HCT116 (cell line): ENCODE data around the gene ODF2L. TPM values are rescaled to one million over a fixed set of nuclear protein-coding genes. Genes with fewer than 3 reads are reported as not detected.

ENCODE experiments used
- ATAC-seq: fragments of 200-7000 bp; cut with Tn5 transposase; 2 replicates; pipeline ENCODE4 v1.9.1; 2020; ENCODE audit warnings: mild to moderate bottlenecking, moderate library complexity
- BruUV-seq: library from RNA; stranded (reverse); fragments of 400-500 nt; replicated peaks from 2 replicates; lab custom pipeline; 2021; lab: Mats Ljungman, UMichigan
- CTCF ChIA-PET: fragments of 300-600 bp; sonication (Branson Sonifier 250); formaldehyde crosslinking; loops from one replicate; lab custom pipeline; 2021; ENCODE audit warnings: antibody characterized with exemption; lab: Charles Lee
- POLR2A ChIA-PET: fragments of 300-600, 350-600 bp; sonication (Branson Sonifier 250); formaldehyde crosslinking; loops from one replicate; lab custom pipeline; 2021; ENCODE audit warnings: antibody characterized with exemption; lab: Charles Lee
- RAD21 ChIA-PET, 2 experiments: fragments of 300-600 bp; sonication (Branson Sonifier 250); formaldehyde crosslinking; loops; one replicate each; lab custom pipeline; 2023; ENCODE audit warnings: low total read pairs in 2 of 2; ENCODE audit not compliant: uncharacterized antibody in 2 of 2, unreplicated experiment in 2 of 2, low non-redundant PET in 1 of 2; lab: Charles Lee
- DNase-seq: peaks from one replicate; pipeline ENCODE4 v3.0.0-alpha.2; 2010; ENCODE audit warnings: low read depth, low spot score
- H2AFZ ChIP-seq: fragments of 200-600 bp; shearing (Covaris generic), sonication (generic); 2 replicates; pipeline ENCODE4 v1.6.1; 2017; ENCODE audit warnings: low read depth, mixed run types, mixed read lengths, antibody characterized with exemption, low read length; ENCODE audit not compliant: poor library complexity, severe bottlenecking
- H3K27ac ChIP-seq: 2 replicates; pipeline ENCODE4 v1.5.1; 2012; ENCODE audit warnings: low read depth, low read length
- H3K27me3 ChIP-seq: fragments of 200-600 bp; sonication (generic); 2 replicates; pipeline ENCODE4 v1.6.1; 2016; ENCODE audit warnings: mixed run types, low read length, mixed read lengths; ENCODE audit not compliant: insufficient read depth
- H3K36me3 ChIP-seq, 2 experiments: fragments of 200-500 bp in 1 of 2; fragments of 200-600 bp in 1 of 2; sonication (Bioruptor generic) in 1 of 2; sonication (generic) in 1 of 2; 2 replicates each; pipeline versions ENCODE4 v1.5.1 to v1.6.1; 2014 to 2016; ENCODE audit warnings: low read length in 2 of 2, inconsistent platforms in 1 of 2, mixed read lengths in 1 of 2, mixed run types in 1 of 2; ENCODE audit not compliant: insufficient read depth in 2 of 2, control insufficient read depth in 1 of 2
- H3K4me1 ChIP-seq, 2 experiments: fragments of 200-600 bp in 1 of 2; sonication (generic) in 1 of 2; 2 replicates each; pipeline versions ENCODE4 v1.5.1 to v1.6.1; 2012 to 2017; ENCODE audit warnings: low read length in 2 of 2, inconsistent platforms in 1 of 2, mild to moderate bottlenecking in 1 of 2, mixed read lengths in 1 of 2, mixed run types in 1 of 2, moderate library complexity in 1 of 2; ENCODE audit not compliant: insufficient read depth in 2 of 2, control insufficient read depth in 1 of 2
- H3K4me2 ChIP-seq: fragments of 200-600 bp; sonication (generic); 2 replicates; pipeline ENCODE4 v1.6.1; 2017; ENCODE audit warnings: mixed run types, low read length, mixed read lengths
- H3K4me3 ChIP-seq, 2 experiments: fragments of 200-600 bp in 1 of 2; sonication (generic) in 1 of 2; replicated peaks in 1 of 2; 2 replicates each; pipeline ENCODE4 v1.5.1; 2011 to 2016; ENCODE audit warnings: low read length in 2 of 2, control low read depth in 1 of 2, low read depth in 1 of 2, mild to moderate bottlenecking in 1 of 2, mixed read lengths in 1 of 2, mixed run types in 1 of 2
- H3K79me2 ChIP-seq: fragments of 200-600 bp; sonication (generic); 2 replicates; pipeline ENCODE4 v1.6.1; 2017; ENCODE audit warnings: mild to moderate bottlenecking, mixed run types, low read length, moderate library complexity, mixed read lengths; ENCODE audit not compliant: insufficient read depth
- H3K9ac ChIP-seq: fragments of 200-600 bp; sonication (generic); 2 replicates; pipeline ENCODE4 v1.6.1; 2016; ENCODE audit warnings: low read length, mixed read lengths
- H3K9me2 ChIP-seq: fragments of 200-600 bp; sonication (generic), shearing (Covaris generic); 2 replicates; pipeline ENCODE4 v1.6.1; 2017; ENCODE audit warnings: mixed run types, mild to moderate bottlenecking, moderate library complexity; ENCODE audit not compliant: insufficient read depth
- H3K9me3 ChIP-seq, 2 experiments: fragments of 200-500 bp in 1 of 2; fragments of 200-600 bp in 1 of 2; sonication (Bioruptor generic) in 1 of 2; sonication (generic) in 1 of 2; 2 replicates each; pipeline ENCODE4 v1.6.1; 2014 to 2017; ENCODE audit warnings: low read length in 2 of 2, mixed read lengths in 2 of 2, inconsistent platforms in 1 of 2, low read depth in 1 of 2, mild to moderate bottlenecking in 1 of 2, mixed run types in 1 of 2, moderate library complexity in 1 of 2; ENCODE audit not compliant: control insufficient read depth in 1 of 2, insufficient read depth in 1 of 2
- H4K20me1 ChIP-seq: fragments of 200-600 bp; sonication (generic), shearing (Covaris generic); 2 replicates; pipeline ENCODE4 v1.6.1; 2017; ENCODE audit warnings: mixed run types, mild to moderate bottlenecking, moderate library complexity; ENCODE audit not compliant: insufficient read depth
- CBX3 ChIP-seq: IDR thresholded peaks from 2 replicates; pipeline ENCODE4 v1.6.1; 2012; ENCODE audit warnings: low read depth
- EZH2phosphoT487 ChIP-seq: fragments of 200-600 bp; IDR thresholded peaks from 2 replicates; pipeline ENCODE4 v1.6.1; 2018; ENCODE audit warnings: antibody characterized with exemption, borderline replicate concordance
- FOSL1 ChIP-seq: IDR thresholded peaks from 2 replicates; pipeline ENCODE4 v1.6.1; 2012; ENCODE audit warnings: low read depth
- JUND ChIP-seq: IDR thresholded peaks from 2 replicates; pipeline ENCODE4 v1.6.1; 2012
- POLR2A ChIP-seq: IDR thresholded peaks from 2 replicates; pipeline ENCODE4 v1.7.0; 2011; ENCODE audit warnings: borderline replicate concordance; ENCODE audit not compliant: insufficient read depth, insufficient read length; ENCODE audit errors: extremely low read depth
- SIN3A ChIP-seq: IDR thresholded peaks from 2 replicates; pipeline ENCODE4 v1.6.1; 2012; ENCODE audit warnings: low read depth
- SP1 ChIP-seq: IDR thresholded peaks from 2 replicates; pipeline ENCODE4 v1.6.1; 2012; ENCODE audit warnings: low read depth
- SRF ChIP-seq: IDR thresholded peaks from 2 replicates; pipeline ENCODE4 v1.6.1; 2012; ENCODE audit warnings: low read depth
- TCF7L2 ChIP-seq: IDR thresholded peaks from 2 replicates; pipeline ENCODE4 v1.7.0; 2011; ENCODE audit warnings: borderline replicate concordance, inconsistent platforms; ENCODE audit not compliant: insufficient read depth, insufficient read length; ENCODE audit errors: extremely low read depth
- YY1 ChIP-seq: IDR thresholded peaks from 2 replicates; pipeline ENCODE4 v1.6.1; 2011; ENCODE audit warnings: low read length, low read depth, moderate library complexity, mild to moderate bottlenecking; ENCODE audit not compliant: insufficient replicate concordance; ENCODE audit errors: extremely low read depth
- intact Hi-C: fragments of 100-400 bp; cut with micrococcal nuclease; formaldehyde crosslinking; loops from 2 replicates; pipeline ENCODE4 v1.10.0; 2022
- total RNA-seq: library from RNA; stranded (reverse); gene quantifications from one replicate; pipeline ENCODE4 v1.2.1, GENCODE V29; 2021; ENCODE audit not compliant: unreplicated experiment
- TF ChIP-seq, protein P1 (sequence below): IDR thresholded peaks from 2 replicates; pipeline ENCODE4 v1.6.1; 2012; ENCODE audit warnings: low read depth
- TF ChIP-seq, protein P2 (sequence below): IDR thresholded peaks from 2 replicates; pipeline ENCODE4 v1.6.1; 2012
- TF ChIP-seq, protein P3 (sequence below): IDR thresholded peaks from 2 replicates; pipeline ENCODE4 v1.6.1; 2011; ENCODE audit warnings: mild to moderate bottlenecking, low read length, moderate library complexity; ENCODE audit not compliant: insufficient replicate concordance; ENCODE audit errors: extremely low read depth

ODF2L gene
- total RNA-seq, 1 experiment from 2014 or later, result 33.7 TPM

DNA sequence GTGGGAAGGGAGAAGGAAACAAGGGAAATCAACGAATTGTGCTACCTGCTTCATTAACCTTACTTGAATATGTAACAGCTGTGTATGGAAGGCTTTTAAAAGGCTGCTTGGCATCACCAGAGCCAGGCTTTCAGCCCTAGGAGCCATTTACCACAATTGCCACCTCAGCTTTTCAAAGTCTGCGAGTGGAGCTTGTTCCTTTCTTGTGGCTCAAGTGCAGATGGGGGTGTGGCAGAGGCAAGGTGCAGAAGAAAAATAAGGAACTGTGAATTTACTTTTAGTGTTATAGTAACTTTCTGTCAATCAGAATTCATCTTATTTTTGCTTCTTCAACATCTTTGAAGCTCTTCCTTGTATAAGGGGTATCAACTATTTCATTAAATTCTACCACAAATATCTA is 45.5 kb upstream of the ODF2L start (continued):
- TF ChIP-seq, protein P1, sequence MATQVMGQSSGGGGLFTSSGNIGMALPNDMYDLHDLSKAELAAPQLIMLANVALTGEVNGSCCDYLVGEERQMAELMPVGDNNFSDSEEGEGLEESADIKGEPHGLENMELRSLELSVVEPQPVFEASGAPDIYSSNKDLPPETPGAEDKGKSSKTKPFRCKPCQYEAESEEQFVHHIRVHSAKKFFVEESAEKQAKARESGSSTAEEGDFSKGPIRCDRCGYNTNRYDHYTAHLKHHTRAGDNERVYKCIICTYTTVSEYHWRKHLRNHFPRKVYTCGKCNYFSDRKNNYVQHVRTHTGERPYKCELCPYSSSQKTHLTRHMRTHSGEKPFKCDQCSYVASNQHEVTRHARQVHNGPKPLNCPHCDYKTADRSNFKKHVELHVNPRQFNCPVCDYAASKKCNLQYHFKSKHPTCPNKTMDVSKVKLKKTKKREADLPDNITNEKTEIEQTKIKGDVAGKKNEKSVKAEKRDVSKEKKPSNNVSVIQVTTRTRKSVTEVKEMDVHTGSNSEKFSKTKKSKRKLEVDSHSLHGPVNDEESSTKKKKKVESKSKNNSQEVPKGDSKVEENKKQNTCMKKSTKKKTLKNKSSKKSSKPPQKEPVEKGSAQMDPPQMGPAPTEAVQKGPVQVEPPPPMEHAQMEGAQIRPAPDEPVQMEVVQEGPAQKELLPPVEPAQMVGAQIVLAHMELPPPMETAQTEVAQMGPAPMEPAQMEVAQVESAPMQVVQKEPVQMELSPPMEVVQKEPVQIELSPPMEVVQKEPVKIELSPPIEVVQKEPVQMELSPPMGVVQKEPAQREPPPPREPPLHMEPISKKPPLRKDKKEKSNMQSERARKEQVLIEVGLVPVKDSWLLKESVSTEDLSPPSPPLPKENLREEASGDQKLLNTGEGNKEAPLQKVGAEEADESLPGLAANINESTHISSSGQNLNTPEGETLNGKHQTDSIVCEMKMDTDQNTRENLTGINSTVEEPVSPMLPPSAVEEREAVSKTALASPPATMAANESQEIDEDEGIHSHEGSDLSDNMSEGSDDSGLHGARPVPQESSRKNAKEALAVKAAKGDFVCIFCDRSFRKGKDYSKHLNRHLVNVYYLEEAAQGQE, result no peak
- TF ChIP-seq EZH2phosphoT487, result no peak
- TF ChIP-seq FOSL1, result no peak
- no peak for TF ChIP-seq SIN3A
- TF ChIP-seq, protein P2, sequence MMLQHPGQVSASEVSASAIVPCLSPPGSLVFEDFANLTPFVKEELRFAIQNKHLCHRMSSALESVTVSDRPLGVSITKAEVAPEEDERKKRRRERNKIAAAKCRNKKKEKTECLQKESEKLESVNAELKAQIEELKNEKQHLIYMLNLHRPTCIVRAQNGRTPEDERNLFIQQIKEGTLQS, result no peak

DNA sequence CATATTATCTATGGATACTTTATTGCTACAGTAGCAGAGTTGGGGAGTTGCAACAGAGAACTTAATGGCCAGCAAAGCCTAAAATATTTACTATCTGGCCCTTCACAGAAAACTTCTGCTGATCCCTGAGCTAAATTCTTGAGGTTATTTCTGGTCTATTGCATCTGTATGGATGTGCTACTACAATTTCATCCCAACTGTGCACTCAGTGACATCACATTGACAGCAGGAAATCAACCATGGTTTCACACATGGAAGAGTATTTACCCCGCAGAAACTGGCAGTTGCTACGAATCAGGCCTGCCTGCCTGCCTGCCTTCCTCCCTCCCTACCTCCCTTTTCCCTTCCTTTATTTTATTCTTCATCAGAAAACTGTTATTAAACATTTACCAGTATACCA is 39.9 kb upstream of the ODF2L start:
- ATAC-seq (no peak), DNase-seq (no peak)
- no peak overlapping the region for H3K4me2 ChIP-seq
- H3K27me3 ChIP-seq, result no peaks in the 10 kb centered on the region
- ChIA-PET POLR2A (no interaction called here), RAD21 (no interaction called here), CTCF (no interaction called here)
- H2AFZ ChIP-seq, result no peak overlapping the region
- intact Hi-C loops, result no loop called here
- no peaks in the 10 kb centered on the region for H4K20me1 ChIP-seq
- no peaks in the 10 kb centered on the region for H3K79me2 ChIP-seq
- no TSS peak for BruUV-seq
- no peak overlapping the region for H3K27ac ChIP-seq
- H3K9me3 ChIP-seq, result no peaks in the 10 kb centered on the region
- TF ChIP-seq FOSL1 (no peak), JUND (no peak), SIN3A (no peak), CBX3 (no peak), EZH2phosphoT487 (no peak), SP1 (no peak), TCF7L2 (no peak), POLR2A (no peak), SRF (no peak), YY1 (no peak)
- TF ChIP-seq, protein P3, sequence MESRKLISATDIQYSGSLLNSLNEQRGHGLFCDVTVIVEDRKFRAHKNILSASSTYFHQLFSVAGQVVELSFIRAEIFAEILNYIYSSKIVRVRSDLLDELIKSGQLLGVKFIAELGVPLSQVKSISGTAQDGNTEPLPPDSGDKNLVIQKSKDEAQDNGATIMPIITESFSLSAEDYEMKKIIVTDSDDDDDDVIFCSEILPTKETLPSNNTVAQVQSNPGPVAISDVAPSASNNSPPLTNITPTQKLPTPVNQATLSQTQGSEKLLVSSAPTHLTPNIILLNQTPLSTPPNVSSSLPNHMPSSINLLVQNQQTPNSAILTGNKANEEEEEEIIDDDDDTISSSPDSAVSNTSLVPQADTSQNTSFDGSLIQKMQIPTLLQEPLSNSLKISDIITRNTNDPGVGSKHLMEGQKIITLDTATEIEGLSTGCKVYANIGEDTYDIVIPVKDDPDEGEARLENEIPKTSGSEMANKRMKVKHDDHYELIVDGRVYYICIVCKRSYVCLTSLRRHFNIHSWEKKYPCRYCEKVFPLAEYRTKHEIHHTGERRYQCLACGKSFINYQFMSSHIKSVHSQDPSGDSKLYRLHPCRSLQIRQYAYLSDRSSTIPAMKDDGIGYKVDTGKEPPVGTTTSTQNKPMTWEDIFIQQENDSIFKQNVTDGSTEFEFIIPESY, result no peak
- TF ChIP-seq, protein P2, result no peak
- TF ChIP-seq, protein P1, result no peak
- no peak overlapping the region for H3K4me3 ChIP-seq
- no peaks in the 10 kb centered on the region for H3K9me2 ChIP-seq
- no peaks in the 10 kb centered on the region for H3K4me1 ChIP-seq
- no peaks in the 10 kb centered on the region for H3K36me3 ChIP-seq
- no peak overlapping the region for H3K9ac ChIP-seq
